ENCODE results near the gene SYT9. TPM values are rescaled to one million over a fixed set of nuclear protein-coding genes. Genes with fewer than 3 reads are reported as not detected.

The SYT9 gene
- total and polyA plus RNA-seq, 2 of the 8 experiments (the other 6 are each of a cell fraction or from before 2014, with no cell fraction given) = 1.5 to 2.9 TPM

DNA sequence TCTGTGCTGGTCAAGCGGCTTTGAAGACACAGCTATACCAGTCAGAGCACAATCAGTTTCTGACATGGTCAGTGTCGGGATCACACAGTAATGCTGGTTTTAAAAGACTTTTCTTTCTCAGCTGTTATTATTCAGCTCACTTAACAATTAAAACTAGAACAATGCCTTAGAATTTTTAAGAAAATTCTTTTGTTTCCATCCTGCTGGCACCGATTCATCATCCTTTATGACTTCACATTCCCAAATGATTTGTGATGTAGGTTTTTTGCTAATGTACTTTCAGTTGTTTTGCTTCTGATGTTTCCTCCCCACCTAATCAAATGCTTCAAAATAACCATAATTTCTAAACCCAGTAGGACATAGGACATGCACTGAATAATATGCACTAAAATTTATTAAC is 199.1 kb downstream of the SYT9 start:
- CTCF ChIA-PET (ENCODE audit: partially characterized antibody) = interaction anchor here (0.8 to 3.5 kb wide), 11 partner anchors 9 to 353 kb away, joined by 3 to 32 read pairs (median 7); no protein-coding TSS in a partner anchor

More for the DNA sequence above, 199.1 kb downstream of the SYT9 start:
- Histone ChIP-seq H3K36me3 (ENCODE audit: control insufficient read depth in 2 of 4, insufficient read depth in 4 of 4, low read length in 3 of 4) (no peaks in the 10 kb centered on the region), H3K9me3 (ENCODE audit: insufficient read depth in 2 of 2, low read depth in 1 of 2, low read length in 1 of 2) (no peaks in the 10 kb centered on the region), H3K27me3 (replicated peaks in 1 of 4; ENCODE audit: control insufficient read depth in 3 of 4, extremely low read depth in 1 of 4, insufficient read depth in 3 of 4, low read length in 3 of 4) (no peaks in the 10 kb centered on the region), H4K5ac (ENCODE audit: insufficient read length, low read depth, low read length) (no peak overlapping the region), H4K91ac (replicated peaks; ENCODE audit: insufficient read length, low read length) (no peak overlapping the region), H3K14ac (ENCODE audit: insufficient read length) (no peak overlapping the region), H3K23me2 (ENCODE audit: low read depth, low read length) (no peaks in the 10 kb centered on the region; the same call in 1 of the 2 replicates), H3K4ac (replicated peaks; ENCODE audit: insufficient read length, low read depth, low read length) (no peak overlapping the region), H3K4me1 (replicated peaks in 1 of 4; ENCODE audit: control insufficient read depth in 3 of 4, insufficient read depth in 4 of 4, low read length in 3 of 4) (no peaks in the 10 kb centered on the region; a peak in 1 of 7 replicates), H2AFZ (ENCODE audit: low read length) (no peak overlapping the region), H3K18ac (ENCODE audit: extremely low read depth, low read length) (no peak overlapping the region), H2BK5ac (ENCODE audit: low read depth, low read length) (no peak overlapping the region), H4K8ac (ENCODE audit: extremely low read depth, insufficient read depth, low read length) (no peak overlapping the region), H3K9ac (replicated peaks in 1 of 4; ENCODE audit: extremely low read depth in 1 of 4, low read depth in 3 of 4, low read length in 3 of 4) (no peak overlapping the region), H3K27ac (ENCODE audit: low read depth, low read length) (no peak overlapping the region), H2BK12ac (ENCODE audit: low read depth, low read length) (no peak overlapping the region), H3K23ac (ENCODE audit: insufficient read length) (no peak overlapping the region), H3K79me1 (ENCODE audit: low read depth, low read length) (no peaks in the 10 kb centered on the region), H2BK120ac (replicated peaks; ENCODE audit: low read depth, low read length) (no peak overlapping the region), H3K4me3 (ENCODE audit: extremely low read depth in 1 of 4, insufficient read depth in 2 of 4, low read depth in 3 of 4, low read length in 4 of 4) (no peak overlapping the region), H2BK20ac (ENCODE audit: low read length) (no peak overlapping the region), H3K56ac (replicated peaks; ENCODE audit: insufficient read length, low read depth, low read length) (no peak overlapping the region), H4K20me1 (replicated peaks in 1 of 2; ENCODE audit: control insufficient read depth in 1 of 2, insufficient read depth in 2 of 2, low read length in 2 of 2) (no peaks in the 10 kb centered on the region), H2BK15ac (ENCODE audit: low read length) (no peak overlapping the region), H3K79me2 (ENCODE audit: control insufficient read depth in 1 of 2, insufficient read depth in 2 of 2, low read length in 2 of 2) (no peaks in the 10 kb centered on the region), H2AK5ac (ENCODE audit: low read depth, low read length) (no peak overlapping the region), H3K4me2 (ENCODE audit: insufficient read depth in 1 of 2, low read depth in 2 of 2, low read length in 2 of 2) (no peak overlapping the region)
- no peak for TF ChIP-seq KDM1A (IDR thresholded peaks at IDR 0.05; ENCODE audit: borderline replicate concordance, low read length)
- TF ChIP-seq TCF12 (IDR thresholded peaks at IDR 0.05; ENCODE audit: low read depth, low read length) = no peak
- no peak for TF ChIP-seq TBP (IDR thresholded peaks at IDR 0.05; ENCODE audit: low read depth, low read length)
- TF ChIP-seq SUZ12 (IDR thresholded peaks at IDR 0.05; ENCODE audit: low read length) = no peak
- FAIRE-seq (no peak), DNase-seq (ENCODE audit: low read depth in 1 of 2, low spot score in 2 of 2) (no peak)
- 89% methylated on average over 3 of the region's 3 CpGs; no CpG with 5 or more reads in 1 of the 2 experiments for WGBS, 2 experiments (ENCODE audit: extremely low coverage in 1 of 2, insufficient coverage in 1 of 2, insufficient read length in 1 of 2, insufficient replicate concordance in 2 of 2, low coverage in 1 of 2, low lambda C conversion rate in 2 of 2, missing lambda C conversion rate in 1 of 2)
- POLR2A ChIA-PET (ENCODE audit: partially characterized antibody) = no interaction called here

All from H1 (cell line).